IMR-90 (cell line): ENCODE results near the gene CGRRF1. TPM values are rescaled to one million over a fixed set of nuclear protein-coding genes. Genes with fewer than 3 reads are reported as not detected.

Source experiments
- ATAC-seq: fragments of 200-7000 bp; cut with Tn5 transposase; 2 replicates; pipeline ENCODE4 v1.9.1; 2020; ENCODE audit warnings: low read depth, mild to moderate bottlenecking, moderate library complexity
- BruUV-seq: library from RNA; stranded (reverse); fragments of 400-500 nt; replicated peaks from 2 replicates; lab custom pipeline; 2021; lab: Mats Ljungman, UMichigan
- CTCF ChIA-PET: fragments of 300-600 bp; formaldehyde crosslinking; extraction: SDS; loops from one replicate; lab custom pipeline; 2021; ENCODE audit warnings: antibody characterized with exemption; lab: Yijun Ruan, JAX
- POLR2A ChIA-PET: fragments of 300-600 bp; sonication (Branson Sonifier 250); formaldehyde crosslinking; loops from one replicate; lab custom pipeline; 2022; ENCODE audit warnings: antibody characterized with exemption; ENCODE audit not compliant: unreplicated experiment; lab: Charles Lee
- DNase-seq: peaks from one replicate; pipeline ENCODE4 v3.0.0; 2013
- H2AFZ ChIP-seq: replicated peaks from 2 replicates; pipeline ENCODE3; 2013; ENCODE audit warnings: low read length, mild to moderate bottlenecking; ENCODE audit not compliant: poor library complexity
- H2AK5ac ChIP-seq: 2 replicates; pipeline ENCODE4 v1.6.1; 2013; ENCODE audit warnings: low read depth, low read length, inconsistent platforms
- H2AK9ac ChIP-seq: replicated peaks from 2 replicates; pipeline ENCODE3; 2013; ENCODE audit warnings: mild to moderate bottlenecking, low read depth, low read length, moderate library complexity; ENCODE audit not compliant: poor library complexity
- H2BK120ac ChIP-seq: 2 replicates; pipeline ENCODE4 v1.6.1; 2013; ENCODE audit warnings: low read depth, low read length, inconsistent platforms
- H2BK15ac ChIP-seq: 3 replicates; pipeline ENCODE4 v1.6.1; 2013; ENCODE audit warnings: low read depth, low read length, inconsistent platforms
- H2BK20ac ChIP-seq: 2 replicates; pipeline ENCODE4 v1.6.1; 2013; ENCODE audit warnings: low read depth, mild to moderate bottlenecking, inconsistent platforms, low read length, moderate library complexity
- H2BK5ac ChIP-seq: 2 replicates; pipeline ENCODE4 v1.6.1; 2013; ENCODE audit warnings: mild to moderate bottlenecking, low read depth, low read length, inconsistent platforms; ENCODE audit not compliant: poor library complexity, severe bottlenecking
- H3K14ac ChIP-seq: replicated peaks from 2 replicates; pipeline ENCODE4 v1.6.1; 2013; ENCODE audit warnings: low read depth, low read length, inconsistent platforms
- H3K18ac ChIP-seq: 2 replicates; pipeline ENCODE4 v1.6.1; 2013; ENCODE audit warnings: low read depth, low read length, control low read depth
- H3K23ac ChIP-seq: 2 replicates; pipeline ENCODE4 v1.6.1; 2013; ENCODE audit warnings: low read depth, low read length, inconsistent platforms
- H3K27ac ChIP-seq: 2 replicates; pipeline ENCODE4 v1.5.1; 2013; ENCODE audit warnings: mild to moderate bottlenecking, control low read depth, low read length; ENCODE audit not compliant: insufficient read depth
- H3K27me3 ChIP-seq: 2 replicates; pipeline ENCODE4 v1.6.1; 2013; ENCODE audit warnings: low read length; ENCODE audit not compliant: control insufficient read depth, insufficient read depth
- H3K36me3 ChIP-seq: 2 replicates; pipeline ENCODE4 v1.6.1; 2013; ENCODE audit warnings: low read length, mixed read lengths; ENCODE audit not compliant: control insufficient read depth, insufficient read depth
- H3K4ac ChIP-seq: 2 replicates; pipeline ENCODE4 v1.6.1; 2013; ENCODE audit warnings: low read depth, low read length, inconsistent platforms
- H3K4me1 ChIP-seq: 2 replicates; pipeline ENCODE4 v1.6.1; 2013; ENCODE audit warnings: low read length, mixed read lengths; ENCODE audit not compliant: control insufficient read depth, insufficient read depth
- H3K4me2 ChIP-seq: 2 replicates; pipeline ENCODE4 v1.6.1; 2013; ENCODE audit warnings: low read depth, mild to moderate bottlenecking, control low read depth, low read length, moderate library complexity
- H3K4me3 ChIP-seq: 2 replicates; pipeline ENCODE4 v1.5.1; 2013; ENCODE audit warnings: low read depth, mild to moderate bottlenecking, control low read depth, low read length, moderate library complexity; ENCODE audit not compliant: insufficient read depth
- H3K56ac ChIP-seq: 2 replicates; pipeline ENCODE4 v1.6.1; 2013; ENCODE audit warnings: low read length, inconsistent platforms; ENCODE audit not compliant: insufficient read depth; ENCODE audit errors: extremely low read depth
- H3K79me1 ChIP-seq, 2 experiments: 2 replicates each; pipeline ENCODE4 v1.6.1; 2013; ENCODE audit warnings: low read length in 2 of 2, inconsistent platforms in 1 of 2, low read depth in 1 of 2
- H3K9ac ChIP-seq: 2 replicates; pipeline ENCODE4 v1.6.1; 2013; ENCODE audit warnings: low read depth, low read length, control low read depth
- H3K9me1 ChIP-seq: 2 replicates; pipeline ENCODE4 v1.6.1; 2013; ENCODE audit warnings: low read length, inconsistent platforms; ENCODE audit not compliant: insufficient read depth
- H3K9me3 ChIP-seq: 2 replicates; pipeline ENCODE4 v1.6.1; 2013; ENCODE audit warnings: low read length; ENCODE audit not compliant: control insufficient read depth, insufficient read depth
- H4K20me1 ChIP-seq: 2 replicates; pipeline ENCODE4 v1.6.1; 2013; ENCODE audit warnings: low read length, inconsistent platforms; ENCODE audit not compliant: insufficient read depth
- H4K5ac ChIP-seq: 2 replicates; pipeline ENCODE4 v1.6.1; 2013; ENCODE audit warnings: mild to moderate bottlenecking, low read depth, low read length, control low read depth
- H4K8ac ChIP-seq, 2 experiments: 2 replicates each; pipeline ENCODE4 v1.6.1; 2013; ENCODE audit warnings: low read depth in 2 of 2, low read length in 2 of 2, control low read depth in 1 of 2, inconsistent platforms in 1 of 2
- H4K91ac ChIP-seq: 2 replicates; pipeline ENCODE4 v1.6.1; 2013; ENCODE audit warnings: low read depth, low read length, inconsistent platforms; ENCODE audit not compliant: insufficient read depth
- CTCF ChIP-seq: conservative IDR thresholded peaks from 2 replicates; pipeline ENCODE4 v1.5.1; 2012; ENCODE audit warnings: mild to moderate bottlenecking, low read depth, low read length, improper control_type of control experiment
- POLR2A ChIP-seq: IDR thresholded peaks from 2 replicates; pipeline ENCODE4 v1.6.1; 2012; ENCODE audit warnings: mild to moderate bottlenecking, low read depth, low read length
- WGBS, 2 experiments: methylation state at CpG; one replicate each; pipeline versions ENCODE4 v1.1.5 to v1.1.7; 2013; ENCODE audit warnings: missing lambda C conversion rate in 2 of 2; ENCODE audit not compliant: insufficient read length in 1 of 2; ENCODE audit errors: extremely low coverage in 2 of 2; 5-methylcytosine and 5-hydroxymethylcytosine counted together
- dilution Hi-C: fragments of 300-500 bp; cut with HindIII; formaldehyde crosslinking; loops from one replicate; pipeline ENCODE4 v1.14.3; 2018; ENCODE audit warnings: low sequenced_read_pairs; ENCODE audit not compliant: unreplicated experiment
- in situ Hi-C: fragments of 300-500 bp; cut with MboI; formaldehyde crosslinking; loops from 3 replicates; pipeline ENCODE4 v1.14.3; 2019; ENCODE audit warnings: low sequenced_read_pairs, inconsistent platforms, mixed read lengths
- intact Hi-C: fragments of 100-400 bp; cut with micrococcal nuclease; formaldehyde crosslinking; loops from 2 replicates; pipeline ENCODE4 v1.10.0; 2022
- polyA plus RNA-seq, 3 experiments: library from polyadenylated mRNA; depleted of rRNA; stranded (reverse); fragments of >200 nt; gene quantifications; 2 replicates each; pipeline ENCODE4 v1.2.3, GENCODE V29; 2012; ENCODE audit warnings: low replicate concordance in 1 of 3
- total RNA-seq: library from RNA; depleted of rRNA; stranded (reverse); fragments of >200 nt; gene quantifications from 2 replicates; pipeline ENCODE4 v1.2.3, GENCODE V29; 2012; rRNA removed

The CGRRF1 gene
- total and polyA plus RNA-seq, 2 of the 4 experiments (the other 2 are of a cell fraction), result 6.0 to 13.8 TPM

DNA sequence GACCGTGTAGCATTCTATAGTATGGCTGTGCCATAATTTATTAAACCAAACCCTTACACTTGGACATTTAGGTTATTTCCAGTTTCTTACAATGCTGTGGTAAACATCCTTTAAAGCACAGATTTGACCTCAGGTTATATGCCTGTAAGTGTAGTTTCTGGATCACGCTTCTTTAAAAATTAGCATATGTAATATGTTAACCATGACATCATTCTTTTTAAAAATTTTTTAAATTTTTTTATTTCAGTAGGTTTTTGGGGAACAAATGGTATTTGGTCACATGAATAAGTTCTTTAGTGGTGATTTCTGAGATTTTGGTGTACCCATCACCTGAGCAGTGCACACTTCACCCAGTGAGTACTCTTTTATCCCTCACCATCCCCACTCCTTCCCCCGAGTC is 75.5 kb downstream of the CGRRF1 start:
- BruUV-seq, result no TSS peak
- H3K27ac ChIP-seq, result no peak overlapping the region
- H3K36me3 ChIP-seq, result peaks cover 10% of the 10 kb centered on the region
- no peaks in the 10 kb centered on the region for H3K27me3 ChIP-seq
- no peak overlapping the region for H3K14ac ChIP-seq
- H4K91ac ChIP-seq, result no peak overlapping the region
- peaks cover 52% of the 10 kb centered on the region for H4K20me1 ChIP-seq
- no peak overlapping the region for H3K9ac ChIP-seq
- no peak overlapping the region for H2BK5ac ChIP-seq
- H4K5ac ChIP-seq, result no peak overlapping the region
- no peaks in the 10 kb centered on the region for H3K9me3 ChIP-seq
- no peak for ATAC-seq
- no CpG with 5 or more reads among the region's 3 CpGs for WGBS, 2 experiments
- H2BK120ac ChIP-seq, result no peak overlapping the region
- in situ Hi-C loops, result no loop called here
- CTCF ChIA-PET, result no interaction called here
- no peak overlapping the region for H2AK9ac ChIP-seq
- no peak overlapping the region for H4K8ac ChIP-seq
- H3K9me1 ChIP-seq, result peaks cover 10% of the 10 kb centered on the region
- TF ChIP-seq POLR2A (0 out of 2 replicates have a peak, but pooled peaks have one; percentile 5), CTCF (no peak)
- no peak overlapping the region for H3K4me3 ChIP-seq
- H2AFZ ChIP-seq, result no peak overlapping the region
- dilution Hi-C loops, result no loop called here
- no peak overlapping the region for H2BK15ac ChIP-seq
- no peak overlapping the region for H2AK5ac ChIP-seq
- intact Hi-C loops, result no loop called here
- no peak overlapping the region for H3K4me2 ChIP-seq
- peaks cover 15 to 44% of the 10 kb centered on the region in 2 experiments for H3K79me1 ChIP-seq
- POLR2A ChIA-PET, result no interaction called here
- H3K56ac ChIP-seq, result no peak overlapping the region
- no peak overlapping the region for H3K4ac ChIP-seq
- no peak for DNase-seq
- no peak overlapping the region for H2BK20ac ChIP-seq
- H3K23ac ChIP-seq, result no peak overlapping the region
- H3K4me1 ChIP-seq, result peaks cover 7% of the 10 kb centered on the region
- H3K18ac ChIP-seq, result no peak overlapping the region

Other genes with a start within 250 kb of the CGRRF1 start
- 48.9 and 70.8 TPM in 2 replicates for gene CDKN3, start 112.9 kb upstream of the CGRRF1 start, total RNA-seq
- 32.9 and 38.9 TPM in 2 replicates for gene CDKN3, start 112.9 kb upstream of the CGRRF1 start, polyA plus RNA-seq (2012; rRNA removed)
- gene CNIH1, start 68.5 kb upstream of the CGRRF1 start, total RNA-seq, result 134 and 244 TPM in 2 replicates
- 138 and 284 TPM in 2 replicates for gene CNIH1, start 68.5 kb upstream of the CGRRF1 start, polyA plus RNA-seq (2012; rRNA removed)
- 59.1 and 123 TPM in 2 replicates for gene GMFB, start 20.9 kb upstream of the CGRRF1 start, total RNA-seq
- 14.1 and 22.4 TPM in 2 replicates for gene GMFB, start 20.9 kb upstream of the CGRRF1 start, polyA plus RNA-seq (2012; rRNA removed)
- 36.7 and 38.2 TPM in 2 replicates for gene SAMD4A, start 57.2 kb downstream of the CGRRF1 start, total RNA-seq
- 20.0 and 22.9 TPM in 2 replicates for gene SAMD4A, start 57.2 kb downstream of the CGRRF1 start, polyA plus RNA-seq (2012; rRNA removed)